Osteocyte (in vitro differentiated cells): ENCODE data around the gene MYH10. TPM values are rescaled to one million over a fixed set of nuclear protein-coding genes. Genes with fewer than 3 reads are reported as not detected.
A peak's percentile ranks its signal among the peaks of the same experiment; 100 is the strongest.

ENCODE experiments used
- DNase-seq: peaks from one replicate; pipeline ENCODE4 v3.0.0; 2021; ENCODE audit warnings: mixed read lengths; ENCODE audit not compliant: unreplicated experiment; ENCODE audit errors: extremely low spot score
- H3K27ac Mint-ChIP-seq: one replicate; pipeline ENCODE4 v1.8.0; 2021; ENCODE audit warnings: mild to moderate bottlenecking, mixed read lengths; ENCODE audit not compliant: unreplicated experiment
- H3K27me3 Mint-ChIP-seq: one replicate; pipeline ENCODE4 v1.8.0; 2021; ENCODE audit warnings: mixed read lengths; ENCODE audit not compliant: unreplicated experiment
- H3K36me3 Mint-ChIP-seq: one replicate; pipeline ENCODE4 v1.8.0; 2021; ENCODE audit warnings: mixed read lengths; ENCODE audit not compliant: unreplicated experiment
- H3K4me1 Mint-ChIP-seq: one replicate; pipeline ENCODE4 v1.8.0; 2021; ENCODE audit warnings: mixed read lengths; ENCODE audit not compliant: unreplicated experiment
- H3K4me3 Mint-ChIP-seq: one replicate; pipeline ENCODE4 v1.8.0; 2021; ENCODE audit warnings: mild to moderate bottlenecking, moderate library complexity, mixed read lengths; ENCODE audit not compliant: unreplicated experiment
- H3K9me3 Mint-ChIP-seq: one replicate; pipeline ENCODE4 v1.8.0; 2021; ENCODE audit warnings: mixed read lengths; ENCODE audit not compliant: unreplicated experiment
- CTCF ChIP-seq: fragments of 200-600 bp; sonication (generic); IDR thresholded peaks from 2 replicates; pipeline ENCODE4 v1.5.0; 2021; ENCODE audit warnings: antibody characterized with exemption, mild to moderate bottlenecking, moderate library complexity
- total RNA-seq: library from RNA; stranded (reverse); gene quantifications from 2 replicates; pipeline ENCODE4 v1.2.1, GENCODE V29; 2021

The MYH10 gene
- total RNA-seq, 1 donor from 2014 or later = 110 TPM

GRCh38 chr17:8438441-8438840 is 192.1 kb downstream of the MYH10 start:
- H3K27me3 Mint-ChIP-seq = no peaks in the 10 kb centered on the region
- peaks cover 40% of the 10 kb centered on the region for H3K4me1 Mint-ChIP-seq
- peaks cover 10% of the 10 kb centered on the region for H3K36me3 Mint-ChIP-seq
- no peak overlapping the region for H3K27ac Mint-ChIP-seq
- DNase-seq = no peak
- no peak overlapping the region for H3K4me3 Mint-ChIP-seq
- H3K9me3 Mint-ChIP-seq = no peaks in the 10 kb centered on the region
- TF ChIP-seq CTCF = no peak

GRCh38 chr17:8436844-8437171 is 193.7 kb downstream of the MYH10 start:
- Mint-ChIP-seq H3K36me3 (peaks cover 10% of the 10 kb centered on the region), H3K4me3 (peak overlapping the region; percentile 94), H3K27me3 (peaks cover 4% of the 10 kb centered on the region), H3K4me1 (peaks cover 34% of the 10 kb centered on the region), H3K27ac (peak overlapping the region; percentile 98), H3K9me3 (no peaks in the 10 kb centered on the region)
- no peak for DNase-seq
- TF ChIP-seq CTCF = no peak

- H3K9me3 Mint-ChIP-seq = no peaks in the 10 kb centered on the region
- peaks cover 31% of the 10 kb centered on the region for H3K4me1 Mint-ChIP-seq
- peaks cover 10% of the 10 kb centered on the region for H3K36me3 Mint-ChIP-seq
- H3K4me3 Mint-ChIP-seq = peak overlapping the region; percentile 94
- peak overlapping the region; percentile 98 for H3K27ac Mint-ChIP-seq
- peaks cover 4% of the 10 kb centered on the region for H3K27me3 Mint-ChIP-seq
- DNase-seq = peak; percentile 90
- TF ChIP-seq CTCF = no peak
Measured at GRCh38 chr17:8436169-8436843, 194.2 kb downstream of the MYH10 start.

GRCh38 chr17:8435245-8436168 is 195.0 kb downstream of the MYH10 start, which contains the start of gene NDEL1:
Gene NDEL1, plus strand, starts transcription at chr17:8435884. Its CDS starts 8,388 bp downstream, at chr17:8444272.
- TF ChIP-seq CTCF = no peak
- peak; percentile 100 for DNase-seq
- Mint-ChIP-seq H3K27ac (peak within 1 kb of the TSS; percentile 98), H3K4me3 (peak within 1 kb of the TSS; percentile 94), H3K27me3 (peaks cover 4% of the 10 kb centered on the region), H3K4me1 (peaks cover 25% of the 10 kb centered on the region), H3K36me3 (peaks cover 6% of the 10 kb centered on the region), H3K9me3 (no peaks in the 10 kb centered on the region)

- no peaks in the 10 kb centered on the region for H3K36me3 Mint-ChIP-seq
- no peak overlapping the region for H3K27ac Mint-ChIP-seq
- TF ChIP-seq CTCF = no peak
- DNase-seq = no peak
- H3K27me3 Mint-ChIP-seq = peaks cover 7% of the 10 kb centered on the region
- H3K9me3 Mint-ChIP-seq = no peaks in the 10 kb centered on the region
- no peak overlapping the region for H3K4me3 Mint-ChIP-seq
- H3K4me1 Mint-ChIP-seq = peaks cover 7% of the 10 kb centered on the region
Measured at GRCh38 chr17:8430966-8431365, 199.6 kb downstream of the MYH10 start.
